NCI-H1436 (cell line): Measurements from ENCODE around the gene AP3B1.

Experiments used
- DNase-seq: peaks from one replicate; lab custom pipeline; 2025; lab: John Stamatoyannopoulos, UW

Gene AP3B1

GRCh38 chr5:78294248-78295034, at the start of gene AP3B1:
Gene AP3B1 (minus strand): TSS chr5:78294698. CDS start chr5:78294579, 119 bp downstream.
- DNase-seq, result peak; percentile 97

- DNase-seq, result no peak
These were observed 46.9 kb upstream of the AP3B1 start for GRCh38 chr5:78341440-78341839.

- DNase-seq, result no peak
These were observed 45.3 kb upstream of the AP3B1 start for GRCh38 chr5:78339617-78340436.

- DNase-seq, result no peak
These were observed 42.2 kb upstream of the AP3B1 start for GRCh38 chr5:78336698-78337097.

GRCh38 chr5:78335976-78336375, 41.5 kb upstream of the AP3B1 start:
- DNase-seq, result no peak

GRCh38 chr5:78334811-78335210, 40.3 kb upstream of the AP3B1 start:
- no peak for DNase-seq

- DNase-seq, result no peak
These were observed 37.1 kb upstream of the AP3B1 start for GRCh38 chr5:78331523-78332080.

- DNase-seq, result no peak
These were observed 34.2 kb upstream of the AP3B1 start for GRCh38 chr5:78328585-78329173.

- no peak for DNase-seq
These were observed 33.4 kb upstream of the AP3B1 start for GRCh38 chr5:78327761-78328510.

- DNase-seq, result no peak
These were observed 32.4 kb upstream of the AP3B1 start for GRCh38 chr5:78326930-78327329.

- no peak for DNase-seq
These were observed 28.7 kb upstream of the AP3B1 start for GRCh38 chr5:78323241-78323640.

GRCh38 chr5:78320401-78320800, 25.9 kb upstream of the AP3B1 start:
- peak; percentile 37 for DNase-seq

- DNase-seq, result no peak
These were observed 23.8 kb upstream of the AP3B1 start for GRCh38 chr5:78318337-78318736.

GRCh38 chr5:78317515-78317914, 23.0 kb upstream of the AP3B1 start:
- DNase-seq, result no peak

GRCh38 chr5:78308703-78309102, 14.2 kb upstream of the AP3B1 start:
- no peak for DNase-seq

- DNase-seq, result no peak
These were observed 6.1 kb upstream of the AP3B1 start for GRCh38 chr5:78300464-78301045.

GRCh38 chr5:78295035-78295961, 800 bp upstream of the AP3B1 start:
- peak; percentile 46 for DNase-seq

GRCh38 chr5:78293851-78294247, 649 bp downstream of the AP3B1 start:
- no peak for DNase-seq

GRCh38 chr5:78291687-78292086, 2.8 kb downstream of the AP3B1 start:
- no peak for DNase-seq

- DNase-seq, result no peak
These were observed 4.6 kb downstream of the AP3B1 start for GRCh38 chr5:78289911-78290310.
